ENCODE measurements around the gene AJAP1. TPM values are rescaled to one million over a fixed set of nuclear protein-coding genes. Genes with fewer than 3 reads are reported as not detected.

The AJAP1 gene
- total RNA-seq, 6 experiments from 2014 or later: not detected

DNA sequence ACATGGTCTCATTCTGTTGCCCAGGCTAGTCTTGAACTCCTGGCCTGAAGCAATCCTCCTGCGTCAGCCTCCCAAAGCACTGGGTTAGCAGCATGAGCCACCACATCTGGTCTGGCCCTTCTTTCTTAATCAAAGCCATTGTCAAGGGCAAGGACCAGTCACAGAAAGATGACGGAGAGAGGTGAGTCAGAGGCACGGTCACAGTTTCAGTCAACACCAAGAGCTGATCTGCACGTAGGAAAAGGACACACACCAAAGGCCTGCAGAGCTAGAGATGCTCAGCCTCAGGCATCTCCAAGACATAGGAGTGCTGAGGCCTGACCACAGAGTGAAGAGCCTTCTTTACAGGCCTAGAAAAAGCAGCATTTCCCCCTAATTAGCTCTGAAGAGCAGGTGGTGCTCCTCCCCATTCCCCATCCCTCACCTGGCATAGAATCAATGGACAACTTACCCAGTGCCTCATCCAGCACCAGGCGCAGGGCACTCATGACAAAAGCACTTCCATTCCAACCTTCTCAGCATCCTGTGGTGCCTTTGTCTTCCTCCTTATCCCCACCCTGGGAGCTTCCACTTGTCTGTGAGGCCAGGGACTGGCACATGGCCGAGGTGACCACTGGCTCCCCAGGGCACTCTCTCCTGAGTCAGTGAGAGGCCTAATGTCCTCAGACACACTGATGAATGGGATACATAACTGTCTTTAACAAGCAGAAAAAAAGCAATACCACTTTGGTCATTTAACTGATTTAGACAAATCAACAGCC is 139.8 kb downstream of the AJAP1 start:
- TF ChIP-seq CTCF (IDR thresholded peaks at IDR 0.05): no peak
- Mint-ChIP-seq H3K4me3 (no peak overlapping the region), H3K36me3 (ENCODE audit: low read depth) (no peaks in the 10 kb centered on the region), H3K4me1 (ENCODE audit: low read depth) (no peaks in the 10 kb centered on the region), H3K27me3 (ENCODE audit: insufficient read depth) (no peaks in the 10 kb centered on the region; the same call in 1 of the 2 replicates), H3K27ac (no peak overlapping the region), H3K9me3 (peaks cover 63% of the 10 kb centered on the region)
- DNase-seq: no peak

GRCh38 chr1:4796161-4797015 is 142.0 kb downstream of the AJAP1 start:
- Mint-ChIP-seq H3K27ac (no peak overlapping the region), H3K27me3 (ENCODE audit: insufficient read depth) (no peaks in the 10 kb centered on the region; the same call in 1 of the 2 replicates), H3K4me1 (ENCODE audit: low read depth) (no peaks in the 10 kb centered on the region), H3K36me3 (ENCODE audit: low read depth) (no peaks in the 10 kb centered on the region), H3K9me3 (peaks cover 66% of the 10 kb centered on the region), H3K4me3 (no peak overlapping the region)
- DNase-seq: no peak
- no peak for TF ChIP-seq CTCF (IDR thresholded peaks at IDR 0.05)

- no peaks in the 10 kb centered on the region for H3K4me1 Mint-ChIP-seq (ENCODE audit: low read depth)
- no peaks in the 10 kb centered on the region for H3K36me3 Mint-ChIP-seq (ENCODE audit: low read depth)
These were observed 142.6 kb downstream of the AJAP1 start for GRCh38 chr1:4797016-4797410.

DNA sequence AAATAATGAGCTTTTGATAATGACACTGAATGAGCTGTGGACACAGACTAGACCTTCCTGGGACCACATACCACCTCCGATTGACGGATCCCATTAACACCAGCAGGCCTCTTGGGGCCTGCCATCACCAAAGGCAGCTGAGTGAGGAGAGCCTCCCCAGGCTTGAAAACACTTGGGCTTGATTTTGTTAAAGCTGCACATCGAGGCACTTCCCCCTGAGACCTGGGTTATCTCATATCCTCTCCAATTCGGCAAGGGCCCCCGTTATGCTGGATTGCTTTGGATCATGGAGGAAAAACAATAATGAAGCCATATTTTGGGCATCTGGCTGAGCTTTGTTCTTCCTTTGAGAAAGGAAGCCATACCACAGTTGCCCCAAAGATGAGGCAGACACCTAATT is 143.0 kb downstream of the AJAP1 start:
- Mint-ChIP-seq H3K4me1 (ENCODE audit: low read depth) (no peaks in the 10 kb centered on the region), H3K36me3 (ENCODE audit: low read depth) (no peaks in the 10 kb centered on the region), H3K27me3 (ENCODE audit: insufficient read depth) (no peaks in the 10 kb centered on the region; the same call in 1 of the 2 replicates), H3K4me3 (no peak overlapping the region), H3K27ac (no peak overlapping the region), H3K9me3 (peaks cover 69% of the 10 kb centered on the region)
- no peak for DNase-seq
- no peak for TF ChIP-seq CTCF (IDR thresholded peaks at IDR 0.05)

More at GRCh38 chr1:4797016-4797410, 142.6 kb downstream of the AJAP1 start:
- Mint-ChIP-seq H3K27me3 (ENCODE audit: insufficient read depth) (no peaks in the 10 kb centered on the region; the same call in 1 of the 2 replicates), H3K27ac (no peak overlapping the region), H3K4me3 (no peak overlapping the region), H3K9me3 (peaks cover 66% of the 10 kb centered on the region)
- DNase-seq: no peak
- TF ChIP-seq CTCF (IDR thresholded peaks at IDR 0.05): no peak

DNA sequence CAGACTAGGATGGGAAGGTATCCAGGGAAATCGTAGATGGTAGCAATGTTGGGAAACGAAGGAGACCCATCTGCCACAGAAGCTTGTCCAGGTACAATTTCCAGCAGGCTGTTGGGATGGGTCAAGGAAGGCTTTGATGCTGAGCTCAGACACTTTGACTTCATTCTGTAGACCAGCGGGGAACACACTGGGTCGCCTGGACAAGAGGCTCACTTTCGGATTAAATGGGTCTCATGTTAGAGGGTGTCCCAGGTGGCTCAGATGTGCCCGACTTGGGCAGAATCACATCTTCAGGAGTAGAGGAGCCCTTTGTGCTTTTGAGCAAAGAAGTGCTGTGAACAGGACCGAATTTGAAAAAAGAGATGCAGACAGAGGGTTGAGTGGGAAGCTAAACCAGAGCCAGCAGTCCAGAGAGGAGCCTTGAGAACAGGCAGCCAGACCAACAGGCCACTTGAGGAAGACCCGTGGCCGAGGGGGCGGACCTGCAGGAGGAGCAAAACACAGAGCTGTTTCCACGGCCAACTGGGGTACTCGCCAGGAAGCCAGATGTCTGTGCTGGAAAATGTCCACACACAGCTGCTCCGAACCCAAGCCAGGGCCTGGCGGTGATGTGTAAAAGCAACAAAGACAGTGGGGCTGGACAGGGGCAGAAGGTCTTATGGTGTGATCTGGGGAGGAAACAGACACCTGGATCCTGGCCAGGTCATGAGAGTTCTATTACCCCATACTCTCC is 146.9 kb downstream of the AJAP1 start:
- peaks cover 82% of the 10 kb centered on the region for H3K9me3 Mint-ChIP-seq
- H3K27ac Mint-ChIP-seq: no peak overlapping the region
- no peak for TF ChIP-seq CTCF (IDR thresholded peaks at IDR 0.05)
- no peaks in the 10 kb centered on the region for H3K4me1 Mint-ChIP-seq (ENCODE audit: low read depth)
- H3K4me3 Mint-ChIP-seq: no peak overlapping the region
- no peaks in the 10 kb centered on the region for H3K36me3 Mint-ChIP-seq (ENCODE audit: low read depth)
- DNase-seq: no peak
- no peaks in the 10 kb centered on the region; the same call in 1 of the 2 replicates for H3K27me3 Mint-ChIP-seq (ENCODE audit: insufficient read depth)
